COLO829 (cell line): ENCODE measurements around the gene ROBO1.
A peak's percentile ranks its signal among the peaks of the same experiment; 100 is the strongest.
"Not testable (repeated sequence)": the region's sequence is repeated elsewhere in the genome, so short reads cannot be mapped to it uniquely, and the experiment has no call there.

Experiments used
- DNase-seq: peaks from one replicate; pipeline ENCODE4 v3.0.0; 2012; ENCODE audit warnings: low spot score

The ROBO1 gene

DNA sequence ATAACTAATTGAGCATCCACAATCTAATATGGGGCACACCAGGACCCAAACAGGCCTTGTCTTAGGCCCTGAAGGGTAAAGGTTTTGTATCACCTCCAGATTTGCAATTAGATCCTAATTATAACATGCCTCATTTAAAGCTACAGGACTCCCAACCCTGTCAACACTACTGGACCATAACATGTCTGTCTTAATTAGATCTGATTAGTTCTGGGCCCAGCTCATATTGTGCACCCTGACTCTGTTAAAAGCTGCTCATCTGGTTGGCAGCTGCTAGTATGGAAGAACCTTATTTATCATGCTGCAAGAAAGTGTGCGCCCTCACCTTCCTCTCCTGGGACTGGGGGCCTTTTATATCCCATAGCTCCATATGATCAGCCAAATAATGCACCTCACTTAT, 457.8 kb downstream of the ROBO1 start:
- DNase-seq = no peak

DNA sequence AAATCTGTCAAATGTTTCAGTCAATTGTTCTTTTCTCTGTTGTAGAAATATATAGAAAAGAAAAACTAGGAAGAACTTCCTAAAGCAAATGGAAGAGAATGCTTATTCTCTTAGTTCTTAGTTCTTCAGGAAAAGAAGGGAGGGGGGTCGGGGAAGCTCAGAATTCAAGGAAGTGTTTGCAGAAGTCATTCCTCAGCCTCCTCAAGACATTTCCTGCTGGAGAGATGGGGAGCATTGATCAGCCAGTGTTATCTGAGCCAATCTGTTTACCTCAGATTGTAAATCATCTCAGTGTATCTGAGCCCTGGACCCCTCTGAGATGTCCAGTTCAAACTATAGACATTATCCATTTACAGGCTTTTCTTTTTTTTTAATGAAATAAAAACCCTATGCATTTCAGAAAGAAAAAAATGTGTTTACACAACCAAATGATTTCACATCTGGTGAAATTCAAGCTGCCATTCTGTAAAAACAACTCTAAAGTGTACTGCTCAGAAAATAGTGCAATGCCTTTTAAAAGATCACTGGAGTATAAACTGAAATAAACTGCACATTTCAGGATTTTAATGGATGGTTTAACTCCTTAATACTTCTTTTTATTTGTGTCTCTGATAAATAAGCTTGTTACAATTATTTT, 460.7 kb downstream of the ROBO1 start:
- DNase-seq = no peak

DNA sequence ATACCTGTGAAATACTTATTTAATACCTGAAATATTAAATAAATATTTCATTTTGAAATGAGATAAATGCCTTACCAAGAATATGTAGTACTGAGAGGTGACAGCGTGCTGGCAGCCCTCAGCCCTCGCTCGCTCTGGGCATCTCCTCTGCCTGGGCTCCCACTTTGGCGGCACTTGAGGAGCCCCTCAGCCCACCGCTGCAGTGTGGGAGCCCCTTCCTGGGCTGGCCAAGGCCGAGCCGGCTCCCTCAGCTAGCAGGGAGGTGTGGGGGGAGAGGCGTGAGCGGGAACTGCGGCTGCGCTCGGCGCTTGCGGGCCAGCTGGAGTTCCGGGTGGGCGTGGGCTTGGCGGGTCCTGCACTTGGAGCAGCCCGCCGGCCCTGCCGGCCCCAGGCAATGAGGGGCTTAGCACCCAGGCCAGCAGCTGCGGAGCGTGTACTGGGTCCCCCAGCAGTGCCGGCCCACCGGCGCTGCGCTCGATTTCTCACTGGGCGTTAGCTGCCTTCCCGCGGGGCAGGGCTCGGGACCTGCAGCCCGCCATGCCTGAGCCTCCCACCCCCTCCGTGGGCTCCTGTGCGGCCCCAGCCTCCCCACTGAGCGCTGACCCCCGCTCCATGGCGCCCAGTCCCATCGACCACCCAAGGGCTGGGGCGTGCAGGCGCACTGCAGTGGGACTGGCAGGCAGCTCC, 467.7 kb downstream of the ROBO1 start:
- not testable (repeated sequence) for DNase-seq

DNA sequence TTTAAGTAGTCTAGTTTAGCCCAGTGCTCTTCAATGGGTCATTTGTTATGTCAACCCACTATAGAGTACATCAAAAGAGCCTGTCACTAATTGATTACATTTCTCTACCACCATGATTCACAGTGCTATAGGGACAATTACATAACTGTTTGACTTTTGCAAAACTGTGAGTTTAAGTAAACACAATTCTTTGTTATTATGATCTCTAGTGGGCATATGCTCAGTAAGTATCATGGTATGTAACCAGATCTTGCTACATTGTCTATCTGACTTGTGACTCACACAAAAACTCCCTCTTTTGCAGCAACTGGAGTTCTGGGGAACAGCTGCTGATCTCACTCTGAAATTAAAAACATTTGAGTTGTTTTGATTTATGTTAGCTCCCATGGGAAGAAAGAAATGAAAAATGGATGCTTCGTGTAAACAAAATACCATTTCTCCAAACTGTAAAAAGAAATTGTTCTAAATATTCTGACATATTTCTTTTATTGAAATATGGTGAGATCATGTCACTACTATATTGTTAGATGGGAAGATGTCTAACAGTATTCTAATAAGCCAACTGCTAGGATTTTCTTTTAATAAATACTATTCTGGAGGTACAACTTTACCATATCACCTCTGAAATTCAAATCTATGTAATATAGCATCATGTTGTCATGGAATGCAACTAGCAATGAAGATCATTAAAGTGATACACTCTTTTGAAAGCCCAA, 470.4 kb downstream of the ROBO1 start:
- peak; percentile 45 for DNase-seq

DNA sequence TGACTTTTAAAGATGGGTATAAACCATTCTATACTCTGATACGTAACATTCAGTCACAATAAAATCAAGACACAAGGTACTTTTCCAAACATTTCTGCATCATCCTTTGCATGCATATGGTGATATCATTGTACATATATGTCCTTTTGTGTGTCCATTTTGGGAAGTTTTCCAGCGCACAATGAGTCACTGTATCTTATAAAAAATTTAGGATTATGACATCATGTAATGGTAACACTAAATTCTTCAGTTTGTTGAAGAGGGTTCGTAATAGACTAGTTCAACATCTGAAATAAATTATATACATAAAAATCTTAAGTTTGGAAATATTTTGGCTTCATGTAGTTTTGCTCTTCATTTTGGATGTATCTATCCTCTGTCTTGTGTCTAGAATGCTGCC, 480.9 kb downstream of the ROBO1 start:
- DNase-seq = no peak

DNA sequence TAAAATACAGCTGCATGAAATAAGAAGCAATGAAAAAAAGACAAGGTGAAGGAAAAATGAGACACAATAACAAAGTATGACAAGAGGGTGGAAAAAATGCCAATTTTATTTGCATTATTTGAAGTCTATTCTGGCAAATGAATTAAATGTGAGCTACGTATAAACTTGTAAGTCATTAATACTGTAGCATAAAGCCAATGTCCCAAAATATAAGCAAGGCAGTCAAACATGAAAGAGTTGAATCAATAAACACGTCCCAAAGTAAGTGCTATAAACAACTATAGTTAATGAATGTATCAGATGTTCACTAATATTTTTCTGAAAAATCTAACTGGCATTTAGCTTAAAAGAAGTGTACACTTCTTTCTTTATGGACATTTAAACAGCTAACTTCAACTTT, 481.9 kb downstream of the ROBO1 start:
- DNase-seq = no peak

DNA sequence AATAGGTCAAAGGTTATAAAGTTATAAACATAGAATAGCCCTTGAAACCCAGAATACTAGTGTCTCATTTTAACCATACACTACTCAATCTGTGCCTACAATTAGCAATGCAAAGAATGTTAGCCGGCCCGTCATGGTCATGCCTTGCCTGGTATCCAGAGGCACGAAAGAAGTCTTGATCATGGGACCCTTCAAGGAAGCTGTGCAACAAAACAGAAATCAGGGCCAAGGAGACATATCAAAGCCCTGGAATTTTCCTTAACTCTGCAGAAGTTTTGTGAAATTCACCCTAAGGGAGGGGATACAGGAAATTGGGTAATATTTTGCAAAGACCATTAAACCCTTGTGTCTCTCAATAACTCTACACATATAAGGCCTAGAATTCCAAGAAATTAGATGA, 482.4 kb downstream of the ROBO1 start:
- DNase-seq = no peak

DNA sequence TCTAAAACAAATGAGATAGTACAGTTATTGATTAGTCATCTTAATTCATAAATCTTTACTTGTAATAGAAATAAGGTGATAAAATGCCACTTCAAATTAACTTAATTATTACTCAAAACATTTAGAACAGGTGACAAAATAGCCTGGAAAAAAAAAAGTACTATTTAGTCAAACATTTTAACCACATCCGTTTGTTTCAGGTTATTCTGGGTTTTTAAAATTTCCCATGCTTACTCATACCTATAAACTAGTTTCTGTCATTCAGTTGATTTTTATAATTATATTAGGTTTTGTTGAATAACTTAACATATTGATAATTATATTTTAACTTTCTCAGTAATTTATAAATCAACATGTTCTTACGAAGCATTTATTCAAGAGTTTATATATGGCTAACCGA, 483.0 kb downstream of the ROBO1 start:
- DNase-seq = no peak

DNA sequence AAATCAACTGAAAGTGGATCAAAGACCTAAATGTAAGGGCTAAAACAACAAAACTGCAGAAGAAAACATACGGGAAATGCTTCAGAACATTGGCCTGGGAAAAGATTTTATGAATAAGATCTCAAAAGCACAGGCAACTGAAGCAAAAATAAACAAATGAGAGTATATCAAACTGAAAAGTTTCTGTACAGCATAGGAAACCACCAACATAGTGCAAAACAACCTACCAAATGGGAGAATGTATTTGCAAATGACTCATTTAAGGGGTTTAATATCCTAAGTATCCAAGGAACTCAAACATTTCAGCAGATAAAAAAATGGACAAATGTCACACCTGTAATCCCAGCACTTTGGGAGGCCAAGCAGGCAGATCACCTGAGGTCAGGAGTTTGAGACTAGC, 489.1 kb downstream of the ROBO1 start:
- DNase-seq = no peak

DNA sequence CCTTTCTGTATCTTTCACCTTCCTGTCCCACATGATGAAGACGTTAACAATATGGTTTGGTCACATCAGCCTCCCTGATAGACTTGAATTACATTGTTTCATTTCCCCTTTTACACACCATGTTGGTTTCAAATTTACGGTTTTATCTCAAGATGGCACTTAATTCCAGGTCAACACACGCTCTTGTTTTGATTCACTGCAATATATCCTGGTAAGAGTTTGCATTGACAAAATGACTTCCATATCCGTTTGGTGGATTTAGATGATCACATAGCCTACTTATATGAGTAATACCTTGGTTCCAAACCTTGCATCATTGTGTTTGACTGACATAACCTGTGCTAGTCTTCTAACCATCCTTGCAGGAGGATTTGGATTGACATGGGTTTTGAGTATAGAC, 499.4 kb downstream of the ROBO1 start:
- DNase-seq = no peak

DNA sequence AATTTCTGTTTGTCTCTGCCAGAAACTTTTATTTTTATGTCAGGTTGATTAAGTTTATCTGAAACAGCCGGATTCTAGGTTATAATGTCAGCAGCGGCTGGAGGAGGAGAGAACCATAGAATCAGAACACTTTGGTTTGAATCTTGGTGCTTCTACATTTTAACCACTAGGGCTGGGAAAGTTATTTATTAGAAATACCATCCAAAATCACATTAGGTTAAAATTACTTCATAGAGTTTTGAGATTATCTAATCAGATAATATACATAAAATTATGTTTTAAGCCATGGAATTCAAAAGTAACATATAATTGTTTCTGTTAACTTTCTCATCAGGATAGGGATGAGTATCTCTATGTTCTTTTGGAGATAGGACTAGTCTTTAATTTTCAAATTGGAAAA, 502.9 kb downstream of the ROBO1 start:
- DNase-seq = no peak

DNA sequence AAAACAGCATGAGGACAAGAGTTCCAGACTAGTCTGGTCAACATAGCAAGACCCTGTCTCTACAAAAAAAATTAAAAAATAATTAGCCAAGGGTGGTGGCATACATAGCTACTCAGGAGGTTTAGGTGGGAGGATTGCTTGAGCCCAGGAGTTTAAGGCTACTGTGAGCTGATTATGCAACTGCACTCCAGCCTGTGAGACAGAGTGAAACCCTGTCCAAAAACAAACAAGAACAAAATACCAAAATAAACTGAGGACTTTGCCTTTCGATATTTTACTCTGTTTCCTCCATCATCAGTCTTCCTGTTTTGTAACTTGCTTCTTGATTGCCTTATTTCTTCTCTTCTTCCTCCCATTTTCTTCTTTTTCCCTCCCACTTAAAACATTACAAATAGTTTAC, 504.4 kb downstream of the ROBO1 start:
- DNase-seq = no peak

DNA sequence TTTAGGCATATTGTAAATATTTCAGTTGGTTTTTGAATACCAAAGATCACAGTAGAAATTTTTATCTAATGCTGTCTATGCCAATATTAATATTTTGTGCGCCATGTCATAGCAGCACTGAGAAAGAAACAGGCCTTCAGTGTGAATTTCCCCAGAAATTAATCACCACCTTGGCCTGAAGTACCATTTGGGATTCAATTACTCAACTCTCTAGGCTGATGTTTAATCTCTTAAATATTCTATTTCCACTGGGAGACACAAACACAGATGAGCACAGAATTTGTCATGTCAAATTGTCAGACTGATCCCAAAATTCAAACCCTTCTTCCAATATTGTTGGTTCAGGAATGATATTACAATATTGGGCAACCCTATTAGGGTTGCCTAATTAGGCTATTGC, 509.3 kb downstream of the ROBO1 start:
- DNase-seq = no peak

DNA sequence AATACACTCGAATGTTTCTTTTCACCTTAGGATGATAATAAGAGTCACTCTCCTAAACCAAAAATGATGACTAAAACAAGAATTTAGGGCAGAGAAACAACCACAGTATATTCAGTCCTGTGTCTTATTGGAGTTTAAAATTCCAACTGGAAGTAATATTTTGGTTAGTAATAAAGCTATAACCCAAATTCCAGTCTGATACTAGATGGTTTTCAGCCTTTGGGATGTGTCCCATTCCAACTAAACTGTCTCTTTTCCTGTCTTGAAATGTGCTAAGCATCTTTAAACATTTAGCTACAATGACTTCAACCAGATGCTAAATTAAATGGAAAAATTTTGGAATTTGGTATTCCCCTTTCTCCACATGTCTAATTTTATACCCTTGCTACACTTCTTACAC, 510.0 kb downstream of the ROBO1 start:
- no peak for DNase-seq

DNA sequence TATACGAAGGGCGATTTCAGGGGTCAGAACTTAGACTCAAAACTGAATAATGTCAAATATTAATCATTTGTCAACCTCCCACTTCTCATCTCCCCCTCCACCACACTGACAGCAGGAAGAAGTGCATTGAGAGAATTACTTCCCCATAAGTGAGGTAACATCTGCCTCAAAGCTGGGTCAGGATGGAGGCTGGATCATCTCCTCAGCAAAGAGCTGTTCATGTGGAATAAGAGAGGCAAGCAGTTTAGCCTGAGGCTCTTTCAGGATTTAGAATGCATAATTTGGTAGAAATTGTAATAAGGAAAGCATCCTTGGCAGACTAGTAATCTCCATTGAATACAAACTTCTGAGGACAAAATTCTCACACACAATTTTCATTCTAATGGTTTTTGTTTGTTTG, 512.1 kb downstream of the ROBO1 start:
- no peak for DNase-seq

DNA sequence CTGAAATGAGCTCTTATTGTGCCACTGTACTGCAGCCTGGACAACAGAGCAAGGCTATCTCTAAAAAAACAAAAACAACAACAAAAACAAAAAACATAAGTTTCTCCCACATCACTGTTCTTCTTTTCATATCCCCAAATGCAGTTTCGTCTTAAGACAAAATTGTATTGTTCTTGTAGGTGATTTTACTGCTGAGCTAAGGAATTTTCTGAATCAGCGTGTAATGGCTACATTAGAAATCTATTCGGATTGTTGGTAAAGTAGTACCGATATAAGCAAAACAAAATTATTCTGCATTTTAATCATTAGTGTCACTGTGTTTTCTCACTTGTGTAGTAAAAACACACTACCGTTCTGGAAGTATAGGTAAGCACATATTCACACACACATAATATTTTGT, 512.5 kb downstream of the ROBO1 start:
- DNase-seq = no peak

DNA sequence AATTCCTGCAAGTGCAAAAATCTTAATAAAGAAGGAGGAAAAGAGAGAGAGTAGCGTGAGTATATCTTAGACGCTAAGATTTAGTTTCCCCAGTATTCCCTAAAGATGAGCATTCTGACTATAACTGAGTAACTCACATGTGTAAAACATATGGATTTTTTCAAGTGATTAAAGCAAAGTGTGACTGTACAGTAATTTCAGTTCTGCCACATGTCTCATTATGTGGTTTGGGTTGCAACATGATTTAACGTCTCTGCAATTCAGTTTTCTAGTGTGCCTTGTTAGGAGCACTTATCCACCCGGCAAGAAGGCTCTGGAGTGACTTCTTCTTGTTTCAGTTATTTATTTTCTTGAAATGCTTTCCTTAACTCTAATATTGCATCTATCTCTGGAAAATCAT, 514.1 kb downstream of the ROBO1 start:
- DNase-seq = no peak

DNA sequence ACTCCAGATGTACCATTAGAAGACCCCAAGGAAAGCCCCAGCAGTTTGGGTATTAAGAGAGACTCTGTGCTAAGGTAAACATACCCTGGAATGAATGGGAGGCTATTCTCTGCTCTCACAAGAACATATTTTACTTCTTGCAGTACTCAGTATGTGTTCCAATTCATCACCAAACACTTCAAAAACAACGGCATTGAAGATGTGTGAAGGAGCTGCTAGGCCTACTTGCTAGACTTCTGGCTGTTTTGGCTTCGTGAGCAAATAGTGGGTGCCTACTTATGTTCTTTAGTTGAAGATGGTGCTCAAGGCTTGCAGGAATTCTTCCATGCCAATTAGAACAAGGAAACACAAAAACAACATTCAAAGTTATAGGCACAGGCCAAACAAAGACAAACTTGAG, 514.5 kb downstream of the ROBO1 start:
- DNase-seq = no peak

DNA sequence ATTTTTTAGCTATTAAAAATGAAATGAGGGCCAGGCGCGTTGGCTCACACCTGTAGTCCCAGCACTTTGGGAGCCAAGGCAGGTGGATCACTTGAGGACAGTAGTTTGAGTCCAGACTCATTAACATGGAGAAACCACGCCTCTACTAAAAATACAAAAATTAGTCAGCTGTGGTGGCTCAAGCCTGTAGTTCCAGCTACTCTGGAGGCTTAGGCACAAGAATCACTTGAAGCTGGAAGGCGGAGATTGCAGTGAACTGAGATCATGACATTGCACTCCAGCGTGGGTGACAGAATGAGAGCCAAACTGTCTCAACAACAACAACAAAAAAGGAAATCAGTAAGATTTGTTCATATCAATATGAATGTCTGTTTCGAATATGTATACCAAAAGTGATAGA, 517.1 kb downstream of the ROBO1 start:
- no peak for DNase-seq

DNA sequence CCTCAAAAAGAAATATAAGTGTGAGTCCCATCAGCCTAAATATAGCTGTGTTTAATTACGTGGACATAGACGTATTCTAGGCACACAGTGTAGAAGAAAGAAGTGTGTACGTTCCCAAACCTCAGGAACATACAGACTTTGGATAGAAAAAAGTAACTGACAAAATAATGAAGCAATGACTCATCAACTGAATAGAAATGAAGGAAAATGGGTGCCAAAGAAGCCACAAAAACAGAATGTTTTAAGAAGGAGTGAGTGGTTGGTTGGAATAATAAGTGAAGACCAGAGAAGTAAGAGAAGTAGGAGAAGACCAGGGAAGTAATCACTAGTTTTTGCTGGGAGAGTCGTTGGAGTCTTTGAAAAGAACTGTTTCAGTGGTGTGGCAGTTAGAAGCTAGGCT, 518.1 kb downstream of the ROBO1 start:
- DNase-seq = no peak

DNA sequence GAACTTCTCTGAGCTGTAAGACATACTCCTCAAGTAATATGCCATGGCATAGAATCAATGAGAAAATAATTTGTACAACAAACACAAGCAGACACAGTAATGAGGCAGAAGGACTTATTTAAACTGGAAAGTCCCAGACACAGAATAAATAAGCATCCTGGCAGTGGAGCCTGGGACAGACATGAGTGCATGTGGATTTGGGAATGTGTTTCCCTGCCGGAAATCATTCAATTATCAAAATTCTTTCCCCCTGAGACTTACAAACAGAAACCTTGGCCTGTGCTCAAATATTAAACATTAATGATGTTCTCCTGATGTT, 520.1 kb downstream of the ROBO1 start:
- DNase-seq = no peak

DNA sequence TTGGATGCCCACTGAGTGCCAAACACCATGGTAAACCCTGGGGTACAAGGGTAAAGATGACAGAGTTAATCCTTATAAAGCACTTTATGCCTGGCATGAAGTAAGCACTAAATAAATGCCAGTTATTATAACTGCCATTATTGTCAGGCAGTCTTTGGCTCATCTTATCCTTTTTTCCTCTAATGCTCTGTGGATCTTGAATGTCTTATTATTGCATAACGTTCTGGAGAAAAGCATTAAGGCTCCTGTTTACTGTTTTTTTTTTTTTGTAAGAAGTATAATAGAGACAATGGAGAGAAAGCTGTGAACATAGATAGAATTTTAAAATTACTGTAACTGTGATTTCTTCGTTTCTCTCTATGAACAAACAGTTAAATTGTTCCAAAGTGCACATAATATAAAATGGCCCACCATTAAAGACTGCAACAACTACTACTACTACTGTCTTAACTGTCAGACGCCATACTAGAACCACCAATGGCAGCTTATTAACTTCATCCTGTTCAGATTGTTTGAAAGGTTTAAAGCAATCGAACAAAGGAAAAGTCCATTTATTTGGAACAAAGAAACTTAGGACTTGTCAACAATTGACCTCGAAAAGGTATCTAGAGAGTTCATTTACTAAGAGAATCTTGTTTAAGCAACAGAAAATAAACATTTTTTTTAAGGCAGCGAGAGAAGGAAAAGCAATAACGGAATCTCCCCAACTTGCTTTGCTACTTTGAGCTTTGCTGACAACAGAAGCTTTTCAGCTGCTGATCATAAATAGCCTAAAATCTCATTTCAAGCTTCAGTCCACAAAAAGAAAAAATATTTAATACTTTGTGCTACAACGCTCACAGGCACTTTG, 520.7 kb downstream of the ROBO1 start:
- no peak for DNase-seq
